ENCODE measurements around the gene GAREM1. TPM values are rescaled to one million over a fixed set of nuclear protein-coding genes. Genes with fewer than 3 reads are reported as not detected.

Gene GAREM1
- total RNA-seq, 1 experiment from 2014 or later: 7.0 TPM

DNA sequence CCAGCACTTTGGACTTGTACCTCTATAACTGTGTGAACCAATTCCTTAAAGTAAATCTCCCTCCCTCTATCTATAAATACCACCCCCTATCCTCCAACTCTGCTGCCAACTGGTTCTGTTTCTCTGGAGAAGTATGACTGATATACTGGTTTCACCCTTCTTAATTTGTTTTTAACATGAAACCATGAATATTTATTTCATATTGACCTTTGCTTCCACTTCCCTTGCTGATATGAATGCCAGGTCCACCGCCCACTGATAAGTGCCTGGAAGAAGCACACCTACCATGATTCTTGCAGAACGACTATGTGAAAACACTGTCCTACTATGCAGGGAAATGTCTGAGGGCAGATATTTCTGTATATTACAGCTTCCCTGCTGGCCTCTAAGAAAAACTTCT, 131.6 kb downstream of the GAREM1 start:
- H3K4me3 Mint-ChIP-seq: no peak overlapping the region
- H3K36me3 Mint-ChIP-seq: peaks cover 6% of the 10 kb centered on the region; the same call in 1 of the 2 replicates
- ChIA-PET POLR2A (interaction anchor here (1.6 kb wide), 1 partner anchor 131 kb away, joined by 3 read pairs; no protein-coding TSS in a partner anchor), CTCF (interaction anchor here (1.1 kb wide), 1 partner anchor 181 kb away, joined by 3 read pairs; no protein-coding TSS in a partner anchor)
- no peak overlapping the region for H3K27ac Mint-ChIP-seq
- peaks cover 9% of the 10 kb centered on the region for H3K4me1 Mint-ChIP-seq
- H3K9me3 Mint-ChIP-seq: peaks cover 8% of the 10 kb centered on the region
- DNase-seq (ENCODE audit: low spot score) (no peak), ATAC-seq (no peak)
- no peaks in the 10 kb centered on the region for H3K27me3 Mint-ChIP-seq (ENCODE audit: low read depth)
- TF ChIP-seq, protein P1, sequence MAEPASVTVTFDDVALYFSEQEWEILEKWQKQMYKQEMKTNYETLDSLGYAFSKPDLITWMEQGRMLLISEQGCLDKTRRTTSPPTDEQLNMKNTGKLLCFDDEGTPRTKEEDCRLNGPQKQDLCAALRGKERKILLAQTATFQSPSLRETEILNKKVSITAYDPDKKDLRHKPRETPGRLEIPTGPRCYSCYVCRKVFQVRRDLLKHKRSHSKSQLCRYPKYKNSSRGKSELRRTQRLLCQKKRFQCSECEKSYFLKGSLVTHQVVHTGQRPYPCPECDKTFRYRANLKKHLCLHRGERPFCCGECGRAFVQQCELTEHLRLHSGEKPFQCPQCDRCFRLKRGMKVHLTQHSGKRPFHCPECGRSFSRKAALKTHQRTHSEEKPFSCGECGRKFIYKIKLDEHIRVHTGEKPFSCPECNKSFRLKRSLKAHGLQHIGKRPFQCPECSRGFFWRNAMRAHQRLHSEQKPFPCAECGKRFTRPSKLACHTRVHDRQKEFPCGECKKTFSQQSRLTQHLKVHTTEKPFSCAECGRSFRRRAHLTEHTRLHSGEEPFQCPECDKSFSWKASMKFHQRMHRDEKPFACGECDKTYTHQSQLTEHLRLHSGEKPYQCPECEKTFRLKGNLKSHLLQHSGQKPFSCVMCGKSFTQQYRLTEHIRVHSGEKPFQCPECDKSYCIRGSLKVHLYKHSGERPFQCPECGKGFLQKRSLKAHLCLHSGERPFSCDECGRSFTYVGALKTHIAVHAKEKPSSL (CRISPR knock-in tag; conservative IDR thresholded peaks at IDR 0.05): no peak
- TF ChIP-seq TEAD1 (CRISPR knock-in tag; IDR thresholded peaks at IDR 0.05) (no peak), RELA (CRISPR knock-in tag; IDR thresholded peaks at IDR 0.05; ENCODE audit: borderline replicate concordance) (no peak), ZNF121 (CRISPR knock-in tag; IDR thresholded peaks at IDR 0.05) (no peak), RORB (CRISPR knock-in tag; IDR thresholded peaks at IDR 0.05) (no peak), TCF7 (CRISPR knock-in tag; IDR thresholded peaks at IDR 0.05; ENCODE audit: low read depth) (no peak), NFATC4 (CRISPR knock-in tag; IDR thresholded peaks at IDR 0.05) (no peak), JAZF1 (CRISPR knock-in tag; IDR thresholded peaks at IDR 0.05) (no peak), ZNF423 (CRISPR knock-in tag; IDR thresholded peaks at IDR 0.05) (no peak), PRRX2 (CRISPR knock-in tag; IDR thresholded peaks at IDR 0.05) (no peak), FOXK1 (CRISPR knock-in tag; IDR thresholded peaks at IDR 0.05) (no peak), ESRRA (CRISPR knock-in tag; IDR thresholded peaks at IDR 0.05; ENCODE audit: borderline replicate concordance) (no peak)
- TF ChIP-seq, protein P2, sequence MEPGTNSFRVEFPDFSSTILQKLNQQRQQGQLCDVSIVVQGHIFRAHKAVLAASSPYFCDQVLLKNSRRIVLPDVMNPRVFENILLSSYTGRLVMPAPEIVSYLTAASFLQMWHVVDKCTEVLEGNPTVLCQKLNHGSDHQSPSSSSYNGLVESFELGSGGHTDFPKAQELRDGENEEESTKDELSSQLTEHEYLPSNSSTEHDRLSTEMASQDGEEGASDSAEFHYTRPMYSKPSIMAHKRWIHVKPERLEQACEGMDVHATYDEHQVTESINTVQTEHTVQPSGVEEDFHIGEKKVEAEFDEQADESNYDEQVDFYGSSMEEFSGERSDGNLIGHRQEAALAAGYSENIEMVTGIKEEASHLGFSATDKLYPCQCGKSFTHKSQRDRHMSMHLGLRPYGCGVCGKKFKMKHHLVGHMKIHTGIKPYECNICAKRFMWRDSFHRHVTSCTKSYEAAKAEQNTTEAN (CRISPR knock-in tag; IDR thresholded peaks at IDR 0.05): no peak
- TF ChIP-seq, protein P3, sequence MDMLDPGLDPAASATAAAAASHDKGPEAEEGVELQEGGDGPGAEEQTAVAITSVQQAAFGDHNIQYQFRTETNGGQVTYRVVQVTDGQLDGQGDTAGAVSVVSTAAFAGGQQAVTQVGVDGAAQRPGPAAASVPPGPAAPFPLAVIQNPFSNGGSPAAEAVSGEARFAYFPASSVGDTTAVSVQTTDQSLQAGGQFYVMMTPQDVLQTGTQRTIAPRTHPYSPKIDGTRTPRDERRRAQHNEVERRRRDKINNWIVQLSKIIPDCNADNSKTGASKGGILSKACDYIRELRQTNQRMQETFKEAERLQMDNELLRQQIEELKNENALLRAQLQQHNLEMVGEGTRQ (CRISPR knock-in tag; IDR thresholded peaks at IDR 0.05): no peak
- TF ChIP-seq, protein P4, sequence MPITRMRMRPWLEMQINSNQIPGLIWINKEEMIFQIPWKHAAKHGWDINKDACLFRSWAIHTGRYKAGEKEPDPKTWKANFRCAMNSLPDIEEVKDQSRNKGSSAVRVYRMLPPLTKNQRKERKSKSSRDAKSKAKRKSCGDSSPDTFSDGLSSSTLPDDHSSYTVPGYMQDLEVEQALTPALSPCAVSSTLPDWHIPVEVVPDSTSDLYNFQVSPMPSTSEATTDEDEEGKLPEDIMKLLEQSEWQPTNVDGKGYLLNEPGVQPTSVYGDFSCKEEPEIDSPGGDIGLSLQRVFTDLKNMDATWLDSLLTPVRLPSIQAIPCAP (CRISPR knock-in tag; IDR thresholded peaks at IDR 0.05): no peak
- TF ChIP-seq, protein P5, sequence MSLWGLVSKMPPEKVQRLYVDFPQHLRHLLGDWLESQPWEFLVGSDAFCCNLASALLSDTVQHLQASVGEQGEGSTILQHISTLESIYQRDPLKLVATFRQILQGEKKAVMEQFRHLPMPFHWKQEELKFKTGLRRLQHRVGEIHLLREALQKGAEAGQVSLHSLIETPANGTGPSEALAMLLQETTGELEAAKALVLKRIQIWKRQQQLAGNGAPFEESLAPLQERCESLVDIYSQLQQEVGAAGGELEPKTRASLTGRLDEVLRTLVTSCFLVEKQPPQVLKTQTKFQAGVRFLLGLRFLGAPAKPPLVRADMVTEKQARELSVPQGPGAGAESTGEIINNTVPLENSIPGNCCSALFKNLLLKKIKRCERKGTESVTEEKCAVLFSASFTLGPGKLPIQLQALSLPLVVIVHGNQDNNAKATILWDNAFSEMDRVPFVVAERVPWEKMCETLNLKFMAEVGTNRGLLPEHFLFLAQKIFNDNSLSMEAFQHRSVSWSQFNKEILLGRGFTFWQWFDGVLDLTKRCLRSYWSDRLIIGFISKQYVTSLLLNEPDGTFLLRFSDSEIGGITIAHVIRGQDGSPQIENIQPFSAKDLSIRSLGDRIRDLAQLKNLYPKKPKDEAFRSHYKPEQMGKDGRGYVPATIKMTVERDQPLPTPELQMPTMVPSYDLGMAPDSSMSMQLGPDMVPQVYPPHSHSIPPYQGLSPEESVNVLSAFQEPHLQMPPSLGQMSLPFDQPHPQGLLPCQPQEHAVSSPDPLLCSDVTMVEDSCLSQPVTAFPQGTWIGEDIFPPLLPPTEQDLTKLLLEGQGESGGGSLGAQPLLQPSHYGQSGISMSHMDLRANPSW (CRISPR knock-in tag; conservative IDR thresholded peaks at IDR 0.05; ENCODE audit: low read depth): no peak
- TF ChIP-seq, protein P6, sequence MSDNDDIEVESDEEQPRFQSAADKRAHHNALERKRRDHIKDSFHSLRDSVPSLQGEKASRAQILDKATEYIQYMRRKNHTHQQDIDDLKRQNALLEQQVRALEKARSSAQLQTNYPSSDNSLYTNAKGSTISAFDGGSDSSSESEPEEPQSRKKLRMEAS (CRISPR knock-in tag; IDR thresholded peaks at IDR 0.05): no peak
- TF ChIP-seq, protein P7, sequence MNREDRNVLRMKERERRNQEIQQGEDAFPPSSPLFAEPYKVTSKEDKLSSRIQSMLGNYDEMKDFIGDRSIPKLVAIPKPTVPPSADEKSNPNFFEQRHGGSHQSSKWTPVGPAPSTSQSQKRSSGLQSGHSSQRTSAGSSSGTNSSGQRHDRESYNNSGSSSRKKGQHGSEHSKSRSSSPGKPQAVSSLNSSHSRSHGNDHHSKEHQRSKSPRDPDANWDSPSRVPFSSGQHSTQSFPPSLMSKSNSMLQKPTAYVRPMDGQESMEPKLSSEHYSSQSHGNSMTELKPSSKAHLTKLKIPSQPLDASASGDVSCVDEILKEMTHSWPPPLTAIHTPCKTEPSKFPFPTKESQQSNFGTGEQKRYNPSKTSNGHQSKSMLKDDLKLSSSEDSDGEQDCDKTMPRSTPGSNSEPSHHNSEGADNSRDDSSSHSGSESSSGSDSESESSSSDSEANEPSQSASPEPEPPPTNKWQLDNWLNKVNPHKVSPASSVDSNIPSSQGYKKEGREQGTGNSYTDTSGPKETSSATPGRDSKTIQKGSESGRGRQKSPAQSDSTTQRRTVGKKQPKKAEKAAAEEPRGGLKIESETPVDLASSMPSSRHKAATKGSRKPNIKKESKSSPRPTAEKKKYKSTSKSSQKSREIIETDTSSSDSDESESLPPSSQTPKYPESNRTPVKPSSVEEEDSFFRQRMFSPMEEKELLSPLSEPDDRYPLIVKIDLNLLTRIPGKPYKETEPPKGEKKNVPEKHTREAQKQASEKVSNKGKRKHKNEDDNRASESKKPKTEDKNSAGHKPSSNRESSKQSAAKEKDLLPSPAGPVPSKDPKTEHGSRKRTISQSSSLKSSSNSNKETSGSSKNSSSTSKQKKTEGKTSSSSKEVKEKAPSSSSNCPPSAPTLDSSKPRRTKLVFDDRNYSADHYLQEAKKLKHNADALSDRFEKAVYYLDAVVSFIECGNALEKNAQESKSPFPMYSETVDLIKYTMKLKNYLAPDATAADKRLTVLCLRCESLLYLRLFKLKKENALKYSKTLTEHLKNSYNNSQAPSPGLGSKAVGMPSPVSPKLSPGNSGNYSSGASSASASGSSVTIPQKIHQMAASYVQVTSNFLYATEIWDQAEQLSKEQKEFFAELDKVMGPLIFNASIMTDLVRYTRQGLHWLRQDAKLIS (CRISPR knock-in tag; IDR thresholded peaks at IDR 0.05; ENCODE audit: borderline replicate concordance): no peak
- TF ChIP-seq, protein P8, sequence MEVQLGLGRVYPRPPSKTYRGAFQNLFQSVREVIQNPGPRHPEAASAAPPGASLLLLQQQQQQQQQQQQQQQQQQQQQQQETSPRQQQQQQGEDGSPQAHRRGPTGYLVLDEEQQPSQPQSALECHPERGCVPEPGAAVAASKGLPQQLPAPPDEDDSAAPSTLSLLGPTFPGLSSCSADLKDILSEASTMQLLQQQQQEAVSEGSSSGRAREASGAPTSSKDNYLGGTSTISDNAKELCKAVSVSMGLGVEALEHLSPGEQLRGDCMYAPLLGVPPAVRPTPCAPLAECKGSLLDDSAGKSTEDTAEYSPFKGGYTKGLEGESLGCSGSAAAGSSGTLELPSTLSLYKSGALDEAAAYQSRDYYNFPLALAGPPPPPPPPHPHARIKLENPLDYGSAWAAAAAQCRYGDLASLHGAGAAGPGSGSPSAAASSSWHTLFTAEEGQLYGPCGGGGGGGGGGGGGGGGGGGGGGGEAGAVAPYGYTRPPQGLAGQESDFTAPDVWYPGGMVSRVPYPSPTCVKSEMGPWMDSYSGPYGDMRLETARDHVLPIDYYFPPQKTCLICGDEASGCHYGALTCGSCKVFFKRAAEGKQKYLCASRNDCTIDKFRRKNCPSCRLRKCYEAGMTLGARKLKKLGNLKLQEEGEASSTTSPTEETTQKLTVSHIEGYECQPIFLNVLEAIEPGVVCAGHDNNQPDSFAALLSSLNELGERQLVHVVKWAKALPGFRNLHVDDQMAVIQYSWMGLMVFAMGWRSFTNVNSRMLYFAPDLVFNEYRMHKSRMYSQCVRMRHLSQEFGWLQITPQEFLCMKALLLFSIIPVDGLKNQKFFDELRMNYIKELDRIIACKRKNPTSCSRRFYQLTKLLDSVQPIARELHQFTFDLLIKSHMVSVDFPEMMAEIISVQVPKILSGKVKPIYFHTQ (CRISPR knock-in tag; IDR thresholded peaks at IDR 0.05): no peak
